Hippocampal formation (tissue), 2 donors: ENCODE measurements around the gene ALPK1.
"Not testable (repeated sequence)": the region's sequence is repeated elsewhere in the genome, so short reads cannot be mapped to it uniquely, and the experiment has no call there.

Experiments used
- DNase-seq, 2 donors: peaks; one replicate each; lab custom pipeline; 2025; lab: John Stamatoyannopoulos, UW

The ALPK1 gene

DNA sequence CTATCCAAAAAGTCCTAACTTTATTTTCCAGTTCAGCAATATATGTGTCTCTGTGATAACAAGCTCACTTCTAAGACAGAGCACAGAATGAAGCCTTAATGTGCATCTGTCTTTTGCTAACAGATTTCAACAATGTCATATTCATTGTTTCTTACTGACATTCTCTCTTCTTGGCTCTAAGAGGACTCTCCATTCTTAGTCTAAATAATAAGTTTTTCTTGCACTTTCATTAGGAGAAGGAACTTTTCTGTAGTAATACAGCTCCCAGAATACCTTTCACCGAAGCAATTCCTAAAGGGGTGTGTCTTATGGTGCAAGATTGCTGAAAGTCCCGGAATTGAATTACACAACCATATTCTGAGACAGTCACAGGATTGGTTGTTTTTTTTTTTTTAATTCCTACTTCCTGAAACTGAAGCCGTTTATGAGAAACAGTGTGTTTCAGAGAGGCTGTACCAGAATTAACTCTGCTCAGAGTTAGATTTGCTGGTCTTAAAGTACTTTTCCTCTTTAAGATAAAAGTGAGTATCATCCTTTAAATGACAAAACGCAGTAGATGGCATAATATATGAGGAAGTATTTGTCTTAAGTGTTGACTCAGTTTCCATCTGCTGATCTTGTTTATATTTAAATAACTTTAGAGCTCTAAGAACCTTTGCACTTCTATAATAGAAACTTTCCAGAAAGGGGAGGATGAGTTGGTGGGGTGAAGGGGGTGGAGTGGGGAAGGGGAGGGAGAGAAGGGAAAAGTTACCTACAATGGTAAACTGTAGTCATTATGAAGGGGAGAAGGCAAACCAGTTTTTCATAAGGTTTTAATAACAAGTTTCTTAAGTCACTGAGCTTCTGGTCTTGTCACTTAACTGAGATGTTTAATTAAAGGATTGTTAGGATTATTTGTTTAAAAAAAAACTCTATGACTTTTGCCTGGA, at the start of gene ALPK1:
Gene ALPK1, plus strand, starts transcription at position 421 of the 932 bp plus-strand sequence.
- DNase-seq: peak in 1 of 2 donors; percentile 27

DNA sequence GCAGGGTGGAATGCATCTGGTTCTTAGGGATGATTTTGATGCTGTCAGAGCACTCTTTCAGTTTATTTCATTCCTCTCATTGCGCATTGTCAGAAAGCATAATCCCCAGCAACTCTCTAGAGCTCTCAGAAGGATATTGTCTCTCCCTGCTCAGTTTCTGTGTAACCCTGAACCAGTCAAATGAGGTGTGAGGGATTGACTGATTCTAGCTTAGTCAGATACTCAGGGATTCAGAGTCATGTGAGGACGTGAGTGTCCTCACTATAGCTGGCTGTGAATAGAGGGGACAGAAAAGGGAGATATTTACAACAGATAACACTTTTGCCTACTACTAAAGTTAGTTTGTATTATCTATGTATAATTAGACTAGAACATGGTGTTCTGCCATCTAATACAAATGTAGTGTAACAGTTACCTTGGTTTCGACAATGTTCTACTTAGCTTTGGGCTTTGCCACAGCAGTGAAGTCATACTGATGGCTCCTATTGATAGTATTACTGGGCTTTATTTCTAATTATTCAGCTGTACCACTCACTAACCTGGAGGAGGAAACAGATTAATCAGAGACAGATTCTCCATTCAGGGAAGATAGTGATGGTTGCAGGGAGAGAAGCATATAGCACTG, 46.0 kb upstream of the ALPK1 start:
- DNase-seq: no peak

DNA sequence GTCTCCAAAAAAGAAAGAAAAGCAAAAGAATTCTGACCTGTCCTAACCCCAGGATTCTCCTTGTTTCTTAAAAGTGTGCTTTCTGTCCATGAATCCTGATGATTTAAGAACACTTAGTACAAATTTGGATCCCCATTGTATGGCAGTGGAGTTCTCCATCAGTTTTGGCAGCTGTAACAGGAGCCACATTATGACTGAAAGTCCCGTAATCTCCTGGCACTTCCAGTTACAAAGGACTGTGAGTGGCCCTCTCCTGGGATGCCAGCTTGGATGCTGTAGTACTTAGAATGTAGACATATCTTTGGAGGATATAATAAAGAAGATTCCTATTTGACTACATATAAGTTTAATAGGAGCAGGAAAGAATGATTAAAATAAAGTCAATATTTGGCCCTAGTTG, 44.9 kb upstream of the ALPK1 start:
- DNase-seq: no peak

DNA sequence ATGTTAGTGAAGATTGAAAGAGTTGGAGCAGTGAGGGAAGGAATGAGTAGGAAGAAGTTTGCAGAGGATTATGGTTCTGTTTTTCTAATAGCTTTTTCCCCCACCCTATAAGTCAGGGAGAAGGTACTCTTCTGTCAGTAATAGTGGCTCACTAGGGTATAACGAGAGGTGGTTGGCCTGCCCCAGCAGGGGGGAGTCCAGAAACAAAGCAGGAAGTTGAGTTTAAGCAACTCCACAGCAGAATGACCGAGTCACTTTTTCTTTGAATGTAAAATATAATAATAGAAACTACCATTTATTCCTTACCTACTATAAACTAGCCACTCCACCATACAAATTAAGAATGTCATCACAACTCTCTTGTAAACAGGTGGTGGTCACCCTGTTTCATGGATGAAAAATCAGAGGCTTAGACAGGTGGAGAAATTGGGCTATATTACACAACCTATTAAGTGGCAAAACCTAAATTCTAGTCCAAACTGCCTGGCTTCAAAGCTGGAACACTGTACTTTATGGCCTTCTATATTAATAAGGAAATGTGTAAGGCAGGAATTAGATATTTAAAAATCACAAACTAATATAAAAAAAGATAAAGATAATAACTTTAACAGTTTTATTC, 43.7 kb upstream of the ALPK1 start:
- DNase-seq: no peak

DNA sequence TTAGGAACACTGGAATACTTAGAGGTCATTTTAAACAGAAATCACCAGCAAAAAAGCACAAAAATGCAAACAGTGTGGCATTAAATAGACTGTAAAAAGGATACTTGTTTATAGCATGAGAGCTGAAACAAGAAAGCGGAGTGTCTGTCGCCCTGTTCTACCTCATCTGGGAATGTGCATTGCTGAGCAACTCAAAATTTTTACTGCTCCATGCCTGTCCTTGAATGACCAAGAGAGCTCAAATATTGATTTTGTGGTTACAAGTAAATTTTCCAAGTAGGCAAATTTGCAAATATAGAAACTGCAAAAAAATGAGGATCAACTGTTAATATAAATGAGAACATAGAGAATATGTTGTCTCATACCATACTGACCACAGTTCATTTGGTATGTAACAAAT, 40.1 kb upstream of the ALPK1 start:
- no peak for DNase-seq

DNA sequence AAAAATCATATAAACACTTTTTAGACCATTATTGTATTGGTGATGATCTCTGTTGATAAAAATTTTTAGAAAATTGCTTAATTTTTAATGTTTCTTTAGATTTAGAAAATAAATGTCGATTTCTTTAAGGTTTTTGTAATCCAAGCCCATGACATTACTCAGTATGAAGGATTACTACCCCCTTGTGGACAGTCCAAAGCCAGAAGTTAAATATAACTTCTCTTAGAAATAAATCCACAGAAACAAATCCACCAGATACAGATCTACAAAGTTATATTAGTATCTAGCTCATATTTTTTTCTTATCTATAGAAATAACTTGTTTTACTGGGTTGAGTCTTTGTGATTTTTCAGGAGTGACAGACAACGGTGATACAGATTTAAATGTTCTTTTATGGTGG, 30.3 kb upstream of the ALPK1 start:
- DNase-seq: no peak

DNA sequence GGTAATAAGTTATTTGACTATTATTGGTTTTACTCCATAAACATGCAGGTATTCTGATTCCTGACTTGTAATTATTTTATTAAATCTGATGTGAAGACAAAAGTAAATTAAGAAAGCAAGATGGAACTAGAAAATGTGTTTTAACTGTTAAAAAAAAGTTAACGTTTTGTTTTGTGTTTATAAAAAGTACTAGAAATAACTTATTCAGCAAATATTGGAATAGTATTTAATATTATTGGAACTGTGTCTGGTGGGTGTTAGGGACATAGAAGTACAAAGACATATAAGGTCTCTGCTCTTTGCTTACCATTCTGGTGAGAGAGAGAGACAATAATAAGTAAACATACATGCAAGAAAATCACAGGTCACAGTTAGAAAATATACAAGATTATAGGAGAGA, 27.1 kb upstream of the ALPK1 start:
- DNase-seq: no peak

DNA sequence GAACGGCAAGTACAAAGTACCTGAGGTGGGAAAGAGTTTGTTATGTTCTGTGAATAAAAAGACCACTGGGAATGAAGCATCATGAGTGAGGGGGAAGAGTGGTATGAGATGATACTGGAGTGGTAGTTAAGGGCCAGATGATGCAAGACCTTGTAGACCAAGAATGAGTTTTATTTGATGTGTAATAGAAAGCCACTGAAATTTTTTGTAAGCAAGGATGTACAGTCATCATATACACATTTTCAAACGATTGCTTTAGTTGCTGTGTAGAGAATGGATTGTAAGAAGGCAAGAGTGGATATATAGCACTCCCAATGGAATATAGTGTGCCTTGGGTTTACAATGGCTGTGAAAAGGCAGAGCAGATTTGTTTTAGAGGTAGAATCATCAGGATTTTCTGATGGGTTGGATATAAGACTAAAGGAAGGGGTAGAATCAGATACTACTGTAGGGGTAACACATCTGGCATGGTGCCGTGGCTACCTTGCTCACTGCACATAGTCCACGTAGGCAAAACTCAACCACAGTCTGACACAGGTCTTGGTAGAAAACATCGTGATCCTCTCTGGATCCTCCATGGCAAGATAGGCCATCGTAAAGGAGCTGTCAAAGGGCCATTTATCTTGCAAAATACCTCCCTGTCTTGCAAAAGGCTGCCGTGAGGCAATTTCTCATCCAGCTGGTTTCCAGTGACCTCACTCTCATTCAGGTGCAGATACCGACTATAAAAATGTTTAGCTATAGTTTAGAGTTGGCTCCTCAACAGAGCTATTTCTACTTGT, 26.3 kb upstream of the ALPK1 start:
- no peak for DNase-seq

DNA sequence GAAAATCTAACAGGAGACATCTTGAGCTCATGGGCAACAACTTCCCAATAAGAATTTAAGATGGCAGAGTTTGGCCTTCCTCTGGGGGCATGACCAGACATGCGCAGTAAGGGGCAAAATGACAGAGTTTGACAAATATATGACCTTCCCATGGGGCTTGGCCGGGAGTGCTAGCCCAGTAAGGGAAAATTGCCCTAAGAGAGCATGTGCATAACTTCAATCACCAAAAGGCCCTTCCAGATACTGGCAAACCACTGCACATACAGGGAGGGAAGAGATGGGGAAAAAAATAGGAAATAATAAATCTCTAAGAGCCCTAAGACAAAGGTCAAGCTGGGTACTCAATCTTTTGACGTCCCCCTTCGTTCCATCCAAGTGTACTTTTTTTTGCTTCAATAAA, 24.9 kb upstream of the ALPK1 start:
- DNase-seq: no peak

DNA sequence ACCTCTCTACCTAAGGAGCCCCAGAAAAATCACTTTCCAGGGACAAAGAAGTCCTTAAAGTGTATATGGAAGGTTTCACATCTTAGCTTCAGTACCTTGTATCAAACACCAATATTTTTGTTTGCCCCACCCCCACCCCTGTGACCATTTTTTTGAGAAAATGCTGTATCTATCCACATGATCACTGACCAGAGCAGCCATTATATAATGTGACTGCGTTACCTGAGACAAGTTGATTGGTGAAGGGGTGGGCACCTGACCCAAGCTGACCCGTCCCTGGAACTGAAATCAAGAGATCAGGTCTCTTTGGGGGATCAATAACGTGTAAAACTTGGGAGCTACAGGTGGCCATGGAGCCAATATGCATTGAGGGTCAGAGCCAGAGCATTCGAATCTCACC, 22.2 kb upstream of the ALPK1 start:
- no peak for DNase-seq

DNA sequence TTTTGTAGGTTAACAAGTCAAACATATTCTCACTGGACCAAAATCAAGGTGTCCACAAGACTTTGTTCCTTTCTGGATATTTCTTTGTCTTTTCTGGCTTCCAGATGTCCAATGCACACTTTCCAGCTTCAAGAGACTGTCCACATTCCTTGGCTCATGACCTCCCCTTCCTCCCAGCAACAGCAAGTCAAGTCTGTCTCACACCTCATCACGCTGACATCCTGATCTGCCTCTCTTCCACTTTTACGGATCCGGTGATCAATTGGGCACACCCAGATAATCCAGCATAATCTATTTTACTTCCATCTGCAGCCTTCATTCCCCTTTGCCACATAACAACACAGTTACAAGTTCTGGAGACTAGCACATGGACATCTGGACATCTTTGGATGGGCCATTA, 21.1 kb upstream of the ALPK1 start:
- DNase-seq: no peak

DNA sequence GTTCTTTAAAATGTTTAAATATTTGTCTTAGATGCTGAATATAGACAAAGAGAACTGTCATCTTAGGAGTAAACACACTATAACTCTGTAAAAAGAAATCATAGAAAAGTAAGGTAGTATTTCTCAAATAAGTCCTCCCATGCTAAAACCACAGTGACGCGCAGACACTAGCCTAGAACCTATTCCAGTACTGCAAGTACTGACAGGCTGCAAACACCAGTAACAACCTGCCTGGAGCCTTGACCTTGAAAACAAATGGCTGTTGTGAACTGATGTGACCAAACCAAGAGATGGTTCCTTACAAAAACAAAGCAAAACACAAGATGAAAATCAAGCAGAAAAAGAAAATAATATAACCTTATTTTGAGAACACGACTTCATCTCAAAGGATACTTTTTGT, 19.9 kb upstream of the ALPK1 start:
- DNase-seq: no peak

DNA sequence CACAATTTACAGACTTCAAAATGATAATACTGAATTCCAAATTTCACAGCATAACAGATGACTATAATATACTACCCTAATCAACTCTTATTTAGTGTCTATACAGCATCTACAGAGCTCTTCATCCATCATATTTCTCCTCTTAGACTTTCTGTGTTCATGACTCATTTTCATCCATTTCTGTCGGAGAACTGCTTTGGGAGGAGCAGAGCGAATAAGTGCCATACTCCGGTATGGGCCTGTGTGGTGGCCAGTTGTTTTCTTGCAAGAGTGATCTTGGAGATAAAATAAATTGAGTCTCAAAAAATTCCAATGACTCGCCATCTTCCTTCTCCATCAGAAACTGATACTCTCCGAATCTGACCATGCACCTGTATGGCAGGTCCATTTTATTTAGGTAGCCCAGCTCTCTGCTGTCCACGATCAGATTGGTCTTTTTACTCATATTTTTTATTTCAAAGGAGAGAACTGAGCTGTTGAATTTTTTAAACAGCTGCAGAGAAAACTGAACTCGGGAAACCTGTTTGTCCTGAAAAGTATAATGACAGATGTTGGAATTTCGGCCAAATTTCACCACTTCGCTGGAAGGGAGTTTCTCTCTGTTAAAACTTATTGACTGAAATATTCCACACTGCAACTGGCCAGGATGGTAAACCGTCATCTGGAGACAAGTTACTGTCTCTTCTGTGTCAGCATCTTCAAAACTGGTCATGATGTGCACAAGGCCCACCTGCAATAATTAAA, 19.3 kb upstream of the ALPK1 start:
- no peak for DNase-seq

DNA sequence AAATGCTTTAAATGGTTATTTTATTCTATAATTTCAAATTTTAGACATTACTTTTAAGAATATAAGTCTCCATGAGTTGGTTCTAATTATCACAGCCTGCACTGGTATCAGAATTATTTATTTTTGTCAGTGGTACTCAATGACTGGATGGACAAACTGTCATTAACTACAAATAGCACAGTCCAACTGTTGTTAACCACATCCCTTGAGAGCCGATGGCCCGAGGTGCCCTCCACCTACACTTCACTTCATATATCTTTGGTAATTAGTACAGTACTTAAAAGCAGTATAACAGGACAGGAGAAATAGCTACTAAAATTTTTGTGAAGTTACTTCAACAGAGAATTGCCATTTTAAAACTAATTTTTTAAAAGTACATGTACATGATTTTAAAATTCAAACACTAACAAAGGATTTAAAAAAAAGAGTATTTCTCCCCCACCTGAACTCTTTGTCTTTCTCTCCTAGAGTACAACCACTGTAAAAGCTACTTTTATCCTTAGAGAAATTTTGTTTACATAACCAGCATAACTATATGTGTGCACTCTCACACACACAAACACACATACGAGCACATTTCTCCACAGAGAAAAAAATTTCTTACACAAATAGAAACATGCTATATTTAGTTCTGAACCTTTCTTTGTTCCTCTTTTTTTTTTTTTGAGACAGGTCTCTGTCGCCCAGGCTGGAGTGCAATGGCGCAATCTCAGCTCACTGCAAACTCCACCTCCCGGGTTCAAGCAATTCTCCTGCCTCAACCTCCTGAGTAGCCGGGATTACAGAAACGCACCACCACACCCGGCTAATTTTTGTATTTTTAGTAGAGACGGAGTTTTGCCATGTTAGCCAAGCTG, 17.9 kb upstream of the ALPK1 start:
- no peak for DNase-seq

DNA sequence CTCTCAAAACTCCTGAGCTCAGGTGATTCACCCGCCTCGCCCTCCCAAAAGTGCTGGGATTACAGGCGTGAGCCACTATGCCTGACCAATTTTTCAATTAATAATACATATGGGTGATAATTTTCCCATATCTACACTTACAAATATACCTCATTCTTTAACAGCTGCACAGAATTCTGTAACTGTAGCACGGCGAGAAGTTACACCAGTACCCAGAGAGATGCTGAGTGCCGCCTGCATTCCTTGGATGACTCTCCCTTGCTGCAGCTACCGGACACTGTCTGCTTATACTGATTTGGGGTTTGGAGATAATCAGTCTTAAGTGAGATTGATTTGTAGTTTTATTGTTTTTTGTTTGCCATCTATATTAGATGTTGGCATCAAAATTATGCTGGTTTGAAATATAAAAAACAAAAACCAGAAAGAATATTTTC, 17.3 kb upstream of the ALPK1 start:
- no peak for DNase-seq

DNA sequence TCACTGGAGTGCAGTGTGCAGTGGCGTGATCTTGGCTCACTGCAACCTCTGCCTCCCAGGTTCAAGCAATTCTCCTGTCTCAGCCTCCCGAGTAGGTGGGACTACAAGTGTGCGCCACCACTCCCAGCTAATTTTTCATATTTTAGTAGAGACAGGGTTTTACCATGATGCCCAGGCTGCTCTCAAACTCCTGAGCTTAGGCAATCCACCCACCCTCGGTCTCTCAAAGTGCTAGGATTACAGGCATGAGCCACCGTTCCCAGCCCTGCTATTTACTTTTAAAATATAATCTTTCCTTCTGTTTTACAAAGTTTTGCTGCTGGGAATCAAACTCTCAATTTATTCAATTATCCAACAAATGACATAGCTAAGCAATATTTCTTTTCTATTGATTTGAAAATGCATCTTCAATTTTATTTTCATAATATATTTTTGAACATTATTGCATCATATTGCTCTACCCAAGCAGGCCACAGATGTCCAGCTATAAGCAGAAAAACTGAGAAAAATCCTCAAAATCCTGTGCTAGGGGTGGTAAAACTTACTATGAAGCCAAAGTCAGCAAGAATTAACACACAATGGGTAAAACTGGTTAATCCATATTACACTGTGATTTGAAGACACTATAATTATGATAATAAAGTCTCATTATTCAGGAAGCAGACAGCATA, 16.6 kb upstream of the ALPK1 start:
- no peak for DNase-seq

DNA sequence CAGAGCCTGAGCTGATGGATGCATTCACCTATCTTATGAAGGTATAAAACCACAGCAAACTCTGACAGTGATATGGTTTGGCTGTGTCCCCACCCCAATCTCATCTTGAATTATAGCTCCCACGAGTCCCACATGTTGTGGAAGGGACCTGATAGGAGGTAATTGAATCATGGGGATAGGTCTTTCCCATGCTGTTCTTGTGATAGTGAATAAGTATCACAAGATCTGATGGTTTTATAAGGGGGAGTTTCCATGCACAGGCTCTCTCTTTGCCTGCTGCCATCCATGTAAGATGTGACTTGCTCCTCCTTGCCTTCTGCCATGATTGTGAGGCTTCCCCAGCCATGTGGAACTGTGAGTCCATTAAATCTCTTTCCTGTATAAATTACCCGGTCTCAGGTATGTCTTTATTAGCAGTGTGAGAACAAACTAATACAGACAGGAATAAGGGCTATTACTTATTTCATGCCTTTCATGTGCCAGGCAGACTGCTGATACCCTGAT, 15.2 kb upstream of the ALPK1 start:
- DNase-seq: not testable (repeated sequence)

DNA sequence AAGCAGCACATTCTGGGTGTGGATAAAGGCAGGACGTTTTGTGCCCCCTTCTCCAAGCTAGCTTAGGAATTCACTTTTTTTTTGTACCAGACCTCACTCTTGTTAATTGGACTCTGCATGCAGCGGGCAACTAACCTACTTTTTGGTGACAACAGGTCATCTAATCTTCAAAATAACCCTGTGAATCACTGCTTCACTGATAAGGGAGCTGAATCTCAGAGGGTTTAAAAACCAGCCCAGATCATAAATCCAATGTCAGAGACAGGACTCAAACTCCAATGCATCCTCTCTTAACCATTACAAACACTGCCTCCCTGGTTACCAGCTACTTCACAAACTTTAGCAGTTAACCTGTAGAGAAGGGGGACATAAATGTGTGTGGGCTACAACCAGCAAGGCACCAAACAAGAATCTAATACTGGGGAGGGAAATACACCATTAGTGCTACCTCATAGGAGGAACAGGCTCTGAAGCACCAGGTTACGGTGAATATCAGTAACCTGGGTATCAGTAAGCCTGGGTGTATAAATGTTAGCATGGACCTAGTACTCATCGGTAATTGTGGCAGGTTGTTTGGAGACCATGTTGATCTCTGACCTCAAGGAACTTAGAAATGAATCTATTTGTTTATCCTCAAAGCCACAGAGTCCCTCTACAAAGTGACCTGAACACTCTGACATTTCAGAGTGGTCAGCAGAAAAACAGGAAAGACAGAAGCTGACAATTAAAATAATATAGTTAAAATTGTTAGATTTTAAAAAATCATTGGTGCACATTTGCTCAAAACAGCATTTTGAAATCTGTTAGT, 14.1 kb upstream of the ALPK1 start:
- no peak for DNase-seq

DNA sequence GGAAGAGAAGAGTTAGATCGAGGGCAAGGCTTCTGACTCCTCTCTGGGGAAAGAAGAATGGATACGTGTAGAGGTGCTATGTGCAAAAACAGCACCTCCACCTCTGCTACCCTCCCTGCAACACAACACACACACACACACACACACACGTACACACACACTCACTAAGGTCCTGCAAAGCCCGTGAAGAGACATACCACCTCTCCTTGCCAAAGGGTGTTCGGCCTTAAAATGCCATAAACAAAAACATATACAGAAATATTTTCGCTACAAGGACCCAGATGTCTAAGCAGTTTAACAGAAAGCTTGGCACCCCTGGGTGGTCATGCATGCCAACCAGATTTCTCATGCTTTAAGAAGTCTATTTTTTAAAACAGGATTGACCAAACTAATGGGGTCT, 13.0 kb upstream of the ALPK1 start:
- DNase-seq: no peak
